ENCODE data around the gene TMCC3. TPM values are rescaled to one million over a fixed set of nuclear protein-coding genes. Genes with fewer than 3 reads are reported as not detected.

Gene TMCC3
- polyA plus RNA-seq, 1 donor (not counting 4 experiments of a cell fraction or from before 2014, with no cell fraction given), result 18.9 TPM

- Histone ChIP-seq H3K36me3 (ENCODE audit: control insufficient read depth in 2 of 2, extremely low read depth in 1 of 2, insufficient read depth in 2 of 2, low read length in 2 of 2) (peaks cover 3 to 5% of the 10 kb centered on the region in 2 experiments), H2AFZ (ENCODE audit: control insufficient read depth, low read length) (no peak overlapping the region), H4K20me1 (ENCODE audit: control insufficient read depth, extremely low read depth, insufficient read depth, low read length) (no peaks in the 10 kb centered on the region), H3K4me3 (ENCODE audit: control insufficient read depth in 2 of 3, extremely low read depth in 1 of 3, insufficient read depth in 2 of 3, low read depth in 1 of 3, low read length in 3 of 3) (no peak overlapping the region), H3K9me3 (ENCODE audit: control insufficient read depth, low read depth, low read length) (no peaks in the 10 kb centered on the region), H3K9me1 (ENCODE audit: control insufficient read depth, extremely low read depth, insufficient read depth, low read length) (no peaks in the 10 kb centered on the region), H3K4me2 (ENCODE audit: control insufficient read depth, extremely low read depth, insufficient read depth, low read depth, low read length) (peak overlapping the region; percentile 69), H3K27me3 (ENCODE audit: control insufficient read depth, extremely low read depth, insufficient read depth, low read length) (no peaks in the 10 kb centered on the region), H3K4me1 (ENCODE audit: control insufficient read depth, extremely low read depth, insufficient read depth, low read length) (peaks cover 43% of the 10 kb centered on the region), H3K79me2 (ENCODE audit: control insufficient read depth, insufficient read depth, low read length) (peaks cover 55% of the 10 kb centered on the region), H3K27ac (ENCODE audit: control insufficient read depth, insufficient read depth, low read length) (peak overlapping the region; percentile 90), H3K9ac (ENCODE audit: control insufficient read depth, extremely low read depth, insufficient read depth, low read length) (peak overlapping the region; percentile 67)
- DNase-seq (ENCODE audit: low read depth, low spot score) (no peak), FAIRE-seq (no peak)
- dilution Hi-C loops (cut with MboI; ENCODE audit: extremely low pct_ligation_motif_present, low sequenced_read_pairs), result no loop called here
- no peak for TF ChIP-seq CTCF (optimal IDR thresholded peaks at IDR 0.05 in 1 of 3, IDR thresholded peaks at IDR 0.05 in 1 of 3, conservative IDR thresholded peaks at IDR 0.05 in 1 of 3; ENCODE audit: extremely low read depth in 1 of 3, insufficient read depth in 2 of 3, low read length in 3 of 3)
- no peak for TF ChIP-seq EZH2 (IDR thresholded peaks at IDR 0.05; ENCODE audit: low read length)
Observed at GRCh38 chr12:94643606-94644005, 6.8 kb downstream of the TMCC3 start.

GRCh38 chr12:94641283-94641682, 9.1 kb downstream of the TMCC3 start:
- Histone ChIP-seq H3K27me3 (ENCODE audit: control insufficient read depth, extremely low read depth, insufficient read depth, low read length) (no peaks in the 10 kb centered on the region), H3K9me3 (ENCODE audit: control insufficient read depth, low read depth, low read length) (no peaks in the 10 kb centered on the region), H3K36me3 (ENCODE audit: control insufficient read depth in 2 of 2, extremely low read depth in 1 of 2, insufficient read depth in 2 of 2, low read length in 2 of 2) (peaks cover 4 to 5% of the 10 kb centered on the region in 2 experiments), H3K27ac (ENCODE audit: control insufficient read depth, insufficient read depth, low read length) (peak overlapping the region; percentile 57), H3K79me2 (ENCODE audit: control insufficient read depth, insufficient read depth, low read length) (peaks cover 53% of the 10 kb centered on the region), H3K9ac (ENCODE audit: control insufficient read depth, extremely low read depth, insufficient read depth, low read length) (no peak overlapping the region), H3K4me3 (ENCODE audit: control insufficient read depth in 2 of 3, extremely low read depth in 1 of 3, insufficient read depth in 2 of 3, low read depth in 1 of 3, low read length in 3 of 3) (no peak overlapping the region), H4K20me1 (ENCODE audit: control insufficient read depth, extremely low read depth, insufficient read depth, low read length) (no peaks in the 10 kb centered on the region), H3K4me1 (ENCODE audit: control insufficient read depth, extremely low read depth, insufficient read depth, low read length) (peaks cover 26% of the 10 kb centered on the region), H3K9me1 (ENCODE audit: control insufficient read depth, extremely low read depth, insufficient read depth, low read length) (no peaks in the 10 kb centered on the region), H3K4me2 (ENCODE audit: control insufficient read depth, extremely low read depth, insufficient read depth, low read depth, low read length) (no peak overlapping the region), H2AFZ (ENCODE audit: control insufficient read depth, low read length) (no peak overlapping the region)
- FAIRE-seq, result no peak
- no peak for TF ChIP-seq CTCF (optimal IDR thresholded peaks at IDR 0.05 in 1 of 3, IDR thresholded peaks at IDR 0.05 in 1 of 3, conservative IDR thresholded peaks at IDR 0.05 in 1 of 3; ENCODE audit: extremely low read depth in 1 of 3, insufficient read depth in 2 of 3, low read length in 3 of 3)
- no peak for TF ChIP-seq EZH2 (IDR thresholded peaks at IDR 0.05; ENCODE audit: low read length)
- dilution Hi-C loops (cut with MboI; ENCODE audit: extremely low pct_ligation_motif_present, low sequenced_read_pairs), result no loop called here
- no peak for DNase-seq (ENCODE audit: low read depth, low spot score)

Data from keratinocyte (primary cell).